Measurements from ENCODE around the gene AQP3.
"Not testable (repeated sequence)": the region's sequence is repeated elsewhere in the genome, so short reads cannot be mapped to it uniquely, and the experiment has no call there.

Gene AQP3

DNA sequence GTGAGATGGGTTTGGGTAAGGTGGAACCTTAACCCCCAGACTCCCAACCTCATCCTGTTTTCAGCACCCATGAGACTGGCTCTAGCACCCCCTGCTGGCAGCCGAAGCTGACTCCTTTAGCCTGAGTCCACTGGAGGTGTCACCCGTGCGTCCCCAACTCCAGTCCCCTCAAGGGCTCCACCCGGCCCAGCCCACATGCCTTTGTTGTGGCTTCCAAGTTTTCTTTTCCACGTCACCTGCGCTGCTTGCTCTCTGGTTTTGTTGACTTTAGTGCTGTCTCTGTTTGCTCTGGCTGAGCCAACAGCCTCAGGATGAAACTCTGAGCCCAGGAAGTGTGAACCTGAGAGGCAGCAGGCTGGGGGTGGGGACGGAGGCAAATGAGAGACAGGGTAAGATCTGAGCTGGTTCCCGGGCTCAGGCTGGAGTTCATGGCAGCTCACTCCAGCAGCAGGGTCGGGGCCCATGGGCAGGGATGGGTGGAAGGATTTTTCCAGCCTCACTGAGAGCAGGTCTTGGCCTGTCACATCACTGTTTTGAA lies 31.8 kb downstream of the AQP3 start:
- no peaks in the 10 kb centered on the region for H3K9me3 Mint-ChIP-seq
- H3K27ac Mint-ChIP-seq = peak overlapping the region; percentile 86
- peak overlapping the region; percentile 57 for H3K4me3 Mint-ChIP-seq
- H3K4me1 Mint-ChIP-seq = peaks cover 57% of the 10 kb centered on the region
- no peaks in the 10 kb centered on the region for H3K27me3 Mint-ChIP-seq
- no peaks in the 10 kb centered on the region for H3K36me3 Mint-ChIP-seq

DNA sequence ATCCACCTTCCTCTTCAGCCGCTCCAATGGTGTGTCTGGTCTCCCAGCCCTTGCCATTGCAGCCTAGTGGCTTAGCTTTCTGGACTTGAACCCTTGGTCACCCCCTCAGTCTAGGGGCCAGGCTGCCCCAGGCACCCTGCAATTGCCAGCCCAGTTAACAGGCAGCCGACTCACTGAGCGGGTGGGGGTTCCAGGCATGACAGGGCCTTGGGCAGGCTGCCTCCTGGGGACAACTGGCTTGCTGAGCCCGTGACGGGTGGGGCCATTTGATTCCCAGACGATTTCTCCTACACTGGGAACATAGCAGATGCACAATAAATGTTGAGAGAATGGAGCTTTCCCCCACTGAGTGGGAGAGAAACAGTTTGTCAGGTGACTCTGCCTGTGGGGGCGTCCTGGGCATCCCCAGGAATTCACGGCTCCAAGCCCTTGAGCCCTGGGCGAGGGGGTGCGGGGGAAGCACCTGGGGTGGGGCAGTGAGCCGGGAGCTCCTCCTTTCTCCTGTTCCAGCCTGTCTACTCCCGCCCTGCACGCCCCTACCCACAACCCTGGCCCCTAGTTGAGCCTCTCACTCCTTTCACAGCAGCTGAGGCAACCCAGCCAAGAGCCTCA lies 32.4 kb downstream of the AQP3 start:
- H3K9me3 Mint-ChIP-seq = no peaks in the 10 kb centered on the region
- H3K4me3 Mint-ChIP-seq = peak overlapping the region; percentile 57
- no peaks in the 10 kb centered on the region for H3K27me3 Mint-ChIP-seq
- no peaks in the 10 kb centered on the region for H3K36me3 Mint-ChIP-seq
- H3K4me1 Mint-ChIP-seq = peaks cover 51% of the 10 kb centered on the region
- peak overlapping the region; percentile 86 for H3K27ac Mint-ChIP-seq

DNA sequence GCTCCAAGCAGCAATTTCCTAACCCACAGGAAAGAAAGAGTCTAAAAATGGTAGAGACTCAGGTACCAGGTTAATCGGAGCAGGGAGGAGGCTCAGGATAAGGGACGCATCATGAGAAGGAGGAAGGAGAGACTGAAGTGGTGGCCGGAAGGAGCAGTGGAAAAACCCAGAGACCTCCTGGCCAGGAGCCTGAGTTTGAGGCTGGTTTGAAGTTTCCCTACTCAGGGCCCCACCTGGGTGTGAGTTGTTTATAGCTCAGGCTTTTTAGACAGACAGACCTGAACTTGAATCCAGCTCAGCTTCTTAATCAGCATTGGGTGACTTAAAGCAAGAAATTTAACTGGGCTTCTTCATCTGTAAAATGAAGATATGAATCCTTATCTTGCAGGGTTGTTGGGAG lies 33.1 kb downstream of the AQP3 start:
- peak overlapping the region; percentile 4 for H3K4me3 Mint-ChIP-seq
- peaks cover 48% of the 10 kb centered on the region for H3K4me1 Mint-ChIP-seq
- H3K27ac Mint-ChIP-seq = peak overlapping the region; percentile 62

DNA sequence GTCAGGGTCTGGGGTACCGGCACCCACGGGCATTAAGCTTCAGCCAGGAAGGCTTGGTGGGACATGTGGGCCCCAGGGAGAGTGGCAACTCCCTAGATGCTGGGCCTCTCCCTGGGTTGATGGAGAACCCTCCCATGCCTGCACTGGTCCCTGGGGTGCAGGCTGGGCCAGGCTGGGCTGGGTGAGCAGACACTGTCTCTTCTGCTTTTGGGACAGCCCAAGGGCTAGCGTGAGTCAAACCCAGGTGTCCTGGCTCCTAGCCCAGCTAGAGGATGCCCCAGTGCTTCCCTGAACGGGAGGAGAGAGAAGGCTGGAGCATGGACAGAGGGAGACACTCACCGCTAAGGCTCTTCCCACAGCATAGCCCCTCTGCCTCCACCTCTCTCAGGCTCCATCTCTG lies 39.3 kb downstream of the AQP3 start:
- H3K27ac Mint-ChIP-seq = no peak overlapping the region
- H3K9me3 Mint-ChIP-seq = no peaks in the 10 kb centered on the region
- H3K27me3 Mint-ChIP-seq = no peaks in the 10 kb centered on the region
- peaks cover 9% of the 10 kb centered on the region for H3K4me1 Mint-ChIP-seq
- H3K4me3 Mint-ChIP-seq = no peak overlapping the region
- H3K36me3 Mint-ChIP-seq = no peaks in the 10 kb centered on the region

More for the DNA sequence above, 33.1 kb downstream of the AQP3 start:
- Mint-ChIP-seq H3K27me3 (no peaks in the 10 kb centered on the region), H3K9me3 (no peaks in the 10 kb centered on the region), H3K36me3 (no peaks in the 10 kb centered on the region)

DNA sequence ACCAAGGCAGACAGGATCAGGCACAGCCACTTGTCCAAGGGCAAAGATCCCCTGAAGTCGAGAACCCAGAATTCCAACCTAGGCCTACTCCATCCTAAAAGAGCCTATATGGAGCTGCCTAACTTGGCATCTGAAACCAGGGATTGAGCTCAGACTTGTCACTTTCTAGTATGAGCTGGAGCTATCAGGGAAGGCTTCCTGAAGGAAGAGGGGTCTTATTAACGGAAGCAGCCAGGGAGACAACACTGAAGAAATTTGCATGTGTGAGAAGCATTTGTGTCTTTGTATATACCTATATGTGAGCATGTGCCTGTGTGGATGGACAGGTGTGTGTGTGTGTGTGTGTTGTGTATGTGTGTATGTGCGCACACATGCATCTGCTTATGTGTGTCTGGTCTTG lies 40.3 kb downstream of the AQP3 start:
- H3K27me3 Mint-ChIP-seq = no peaks in the 10 kb centered on the region
- H3K36me3 Mint-ChIP-seq = no peaks in the 10 kb centered on the region
- no peak overlapping the region for H3K4me3 Mint-ChIP-seq
- peaks cover 9% of the 10 kb centered on the region for H3K4me1 Mint-ChIP-seq
- H3K9me3 Mint-ChIP-seq = no peaks in the 10 kb centered on the region
- no peak overlapping the region for H3K27ac Mint-ChIP-seq

DNA sequence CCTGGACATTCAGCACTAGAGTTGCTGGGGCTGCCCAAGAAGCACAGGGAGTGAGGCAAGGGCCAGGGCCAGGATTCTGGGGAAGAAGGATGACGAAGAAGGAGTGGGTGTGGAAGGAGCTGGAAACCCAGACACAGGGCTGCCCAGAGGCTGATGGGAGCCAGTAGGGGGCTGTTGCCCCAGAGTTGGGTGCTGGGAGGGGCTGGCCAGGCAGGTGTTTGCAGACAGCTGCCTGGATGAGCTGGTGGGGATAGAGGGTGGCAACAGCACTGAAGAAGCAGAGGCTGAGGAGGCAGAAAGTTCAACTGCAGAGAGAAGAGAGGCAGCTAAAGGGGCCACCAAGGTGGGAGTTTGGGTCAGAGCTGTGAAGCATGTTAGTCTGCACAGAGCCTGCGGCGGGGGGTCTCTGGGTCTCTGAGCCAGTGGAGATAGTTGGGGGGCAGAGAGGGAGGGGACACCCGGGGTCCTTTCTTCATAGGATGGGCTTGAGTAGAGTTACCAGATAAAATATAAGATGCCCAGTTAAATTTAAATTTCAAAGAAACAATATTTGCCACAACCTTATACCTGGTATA lies 42.5 kb downstream of the AQP3 start:
- Mint-ChIP-seq H3K36me3 (no peaks in the 10 kb centered on the region), H3K27ac (no peak overlapping the region), H3K9me3 (no peaks in the 10 kb centered on the region), H3K4me3 (no peak overlapping the region), H3K27me3 (no peaks in the 10 kb centered on the region), H3K4me1 (peaks cover 9% of the 10 kb centered on the region)

DNA sequence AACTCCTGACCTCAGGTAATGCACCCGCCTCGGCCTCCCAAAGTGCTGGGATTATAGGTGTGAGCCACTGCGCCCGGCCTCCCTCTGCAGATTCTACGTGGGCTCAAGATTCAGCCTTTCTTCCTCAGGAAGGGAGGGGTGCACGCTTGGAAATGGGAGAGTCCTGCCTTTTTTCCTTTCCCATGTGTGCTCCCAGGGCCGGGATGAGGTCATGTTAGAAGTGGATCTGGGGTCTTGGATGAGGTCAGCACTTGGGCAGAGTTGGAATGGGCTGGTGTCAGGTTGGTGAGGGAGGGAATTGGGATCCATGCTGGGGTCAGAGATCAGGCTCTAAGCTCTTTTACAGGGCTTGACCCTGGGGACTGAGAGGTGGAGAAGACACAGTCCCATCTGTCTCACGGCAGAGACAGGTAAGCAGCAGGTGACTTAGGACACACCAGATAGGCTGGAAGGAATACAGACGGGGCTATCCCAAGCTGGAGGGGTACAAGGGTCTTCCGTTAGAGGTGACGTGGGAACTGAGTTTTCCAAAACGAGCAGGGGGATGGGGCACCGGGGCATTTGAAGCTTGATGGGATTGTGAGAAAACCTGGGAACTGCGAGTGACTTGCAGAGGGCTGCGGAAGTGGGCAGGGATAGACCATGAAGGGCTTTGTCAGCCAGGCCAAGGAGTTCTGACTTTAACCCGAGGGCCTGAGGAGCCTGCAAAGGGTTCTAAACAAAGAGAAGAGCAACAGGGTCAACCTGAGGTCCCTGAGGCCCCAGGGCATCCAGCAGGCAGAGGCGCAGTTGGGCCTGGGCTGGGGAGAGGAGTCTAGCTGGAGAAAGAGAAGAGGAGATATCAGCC lies 43.2 kb downstream of the AQP3 start:
- Mint-ChIP-seq H3K27me3 (no peaks in the 10 kb centered on the region), H3K27ac (peak overlapping the region; percentile 65), H3K4me1 (peaks cover 9% of the 10 kb centered on the region), H3K36me3 (no peaks in the 10 kb centered on the region), H3K4me3 (no peak overlapping the region), H3K9me3 (no peaks in the 10 kb centered on the region)

DNA sequence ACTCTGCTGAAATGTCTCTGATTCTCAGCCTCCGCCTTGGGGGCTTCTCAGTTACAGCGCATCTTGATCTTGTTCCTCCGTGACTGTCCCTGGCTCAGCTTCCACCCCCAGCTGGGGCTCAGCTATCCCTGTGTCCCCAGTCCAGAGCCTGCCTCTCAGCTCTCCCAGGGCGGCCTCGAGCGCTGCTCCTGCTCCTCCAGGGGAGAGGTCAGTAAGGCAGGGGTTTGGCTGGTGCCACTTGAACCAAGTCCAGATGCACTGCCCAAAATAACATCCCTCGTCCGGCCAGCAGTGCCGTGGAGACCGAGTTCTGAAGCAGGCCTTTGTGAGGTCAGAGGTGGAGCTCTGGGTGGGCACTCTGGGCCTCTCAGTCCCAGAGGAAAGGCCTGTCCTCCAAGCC lies 45.0 kb downstream of the AQP3 start, which contains the start of gene AQP7:
Gene AQP7 (minus strand): TSS at position 198 of the 400 bp plus-strand sequence. CDS start 1,306 bp downstream, outside the sequence.
- not testable (repeated sequence) for H3K27me3 Mint-ChIP-seq, H3K27ac Mint-ChIP-seq, H3K4me1 Mint-ChIP-seq, H3K9me3 Mint-ChIP-seq, H3K36me3 Mint-ChIP-seq, H3K4me3 Mint-ChIP-seq

DNA sequence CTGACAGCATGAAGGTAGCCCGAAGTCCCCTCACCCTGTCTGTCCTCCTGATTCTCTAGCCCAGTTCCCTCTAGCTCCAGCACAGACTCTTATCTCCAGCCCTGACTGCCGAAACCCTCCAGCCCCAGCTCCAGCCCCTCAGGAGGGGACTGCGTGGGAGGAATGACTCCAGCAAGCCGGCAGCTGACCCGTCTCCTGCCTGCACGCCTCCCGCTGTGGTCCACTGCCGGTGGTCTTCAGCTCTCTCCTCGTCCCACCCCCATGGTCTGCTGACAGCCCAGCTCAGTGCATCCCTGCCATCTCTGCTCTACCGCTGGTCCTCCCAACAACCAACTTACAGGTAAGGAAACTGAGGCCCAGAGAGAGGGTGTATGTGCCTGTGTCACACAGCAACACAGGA lies 45.6 kb downstream of the AQP3 start:
- H3K27ac Mint-ChIP-seq, H3K4me3 Mint-ChIP-seq, H3K27me3 Mint-ChIP-seq, H3K9me3 Mint-ChIP-seq, H3K36me3 Mint-ChIP-seq, H3K4me1 Mint-ChIP-seq: not testable (repeated sequence)

DNA sequence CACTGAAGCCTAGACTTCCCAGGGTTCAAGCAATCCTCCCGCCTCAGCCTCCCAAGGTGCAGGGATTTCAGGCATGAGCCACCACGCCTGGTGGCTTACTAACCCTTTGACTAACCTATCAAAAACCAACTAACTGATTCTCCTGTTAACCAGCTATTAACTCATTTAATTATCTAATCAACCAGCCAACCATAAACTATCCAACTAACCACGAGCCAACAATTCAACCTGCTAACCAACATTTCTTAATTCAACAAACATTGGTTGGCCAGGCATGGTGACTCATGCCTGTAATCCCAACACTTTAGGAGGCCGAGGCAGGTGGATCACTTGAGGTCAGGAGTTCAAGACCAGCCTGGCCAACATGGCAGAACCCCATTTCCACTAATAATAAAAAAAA lies 48.3 kb downstream of the AQP3 start:
- not testable (repeated sequence) for H3K36me3 Mint-ChIP-seq, H3K27ac Mint-ChIP-seq, H3K27me3 Mint-ChIP-seq, H3K4me1 Mint-ChIP-seq, H3K9me3 Mint-ChIP-seq, H3K4me3 Mint-ChIP-seq

DNA sequence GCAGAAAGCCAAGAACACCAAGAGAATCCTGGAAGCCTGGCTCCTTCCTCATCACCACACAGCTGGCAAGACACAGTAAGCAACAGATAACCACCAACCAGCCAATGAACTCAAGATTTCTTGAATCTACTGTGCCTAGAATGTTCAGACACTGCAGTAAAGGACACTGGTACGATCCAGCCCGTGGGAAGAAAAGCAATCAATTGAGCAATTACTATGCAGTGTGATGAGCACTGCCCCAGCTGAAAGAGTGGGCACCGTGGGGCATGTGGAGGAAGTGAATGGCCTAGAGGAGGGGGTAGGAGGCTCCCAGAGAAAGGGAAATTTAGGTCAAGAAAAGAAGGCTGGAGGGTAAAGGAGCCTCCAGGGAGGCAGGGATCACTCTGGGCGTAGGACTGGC lies 49.6 kb downstream of the AQP3 start:
- H3K27ac Mint-ChIP-seq, H3K36me3 Mint-ChIP-seq, H3K9me3 Mint-ChIP-seq, H3K27me3 Mint-ChIP-seq, H3K4me1 Mint-ChIP-seq, H3K4me3 Mint-ChIP-seq: not testable (repeated sequence)

DNA sequence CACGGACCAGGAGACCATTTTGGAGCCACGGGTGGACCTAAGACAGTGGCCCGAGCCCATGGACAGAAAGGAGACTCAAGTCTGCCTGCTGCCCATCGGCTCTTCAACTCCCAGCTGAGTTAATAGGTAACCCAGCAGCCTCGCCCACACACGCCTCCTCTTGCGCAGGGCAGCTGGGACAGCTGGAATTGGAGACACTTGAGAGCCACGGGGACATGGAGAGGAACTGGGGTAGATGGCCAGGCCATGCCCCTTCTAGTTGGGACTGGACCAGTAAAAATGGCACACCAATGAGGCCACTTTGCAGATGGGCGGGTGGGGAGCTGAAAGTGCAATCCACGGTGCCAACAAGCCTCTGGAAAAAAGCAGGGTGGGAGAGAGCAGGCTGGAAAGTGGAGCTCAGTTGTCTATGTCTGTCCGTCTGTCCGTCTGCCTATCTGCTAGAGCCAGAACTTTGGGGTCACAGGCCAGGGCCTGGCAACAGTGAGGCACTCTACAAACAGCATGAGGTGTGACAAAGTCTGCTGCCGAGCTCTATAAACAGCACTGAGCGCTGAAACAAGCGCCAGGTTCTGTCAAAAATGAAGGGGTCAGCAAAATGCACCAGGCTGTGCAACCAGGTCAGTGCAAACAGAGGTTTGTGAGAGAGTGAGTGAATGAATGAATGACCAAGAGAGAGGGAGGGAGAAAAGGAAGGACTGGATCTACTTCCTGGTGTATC lies 52.1 kb downstream of the AQP3 start:
- H3K4me1 Mint-ChIP-seq, H3K9me3 Mint-ChIP-seq, H3K36me3 Mint-ChIP-seq, H3K27me3 Mint-ChIP-seq, H3K27ac Mint-ChIP-seq, H3K4me3 Mint-ChIP-seq: not testable (repeated sequence)

DNA sequence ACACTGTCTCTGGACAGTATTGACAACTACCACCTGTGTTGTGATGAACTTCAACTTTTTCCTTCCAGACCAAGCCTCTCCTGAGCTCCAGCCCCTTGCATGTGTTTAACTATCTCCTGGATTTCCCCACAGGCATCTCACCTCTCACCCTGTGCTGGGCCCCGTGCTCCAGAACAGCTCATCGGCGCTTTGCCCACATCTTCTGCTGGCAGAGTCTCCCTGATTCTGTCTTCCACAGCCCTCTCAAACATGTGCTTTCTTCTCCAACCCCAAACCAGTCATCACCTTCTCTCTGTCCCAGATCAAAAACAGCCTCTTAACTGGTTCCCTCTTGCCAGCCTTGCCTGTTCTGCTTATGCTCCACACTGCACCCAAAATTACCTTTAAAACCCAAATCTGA lies 53.4 kb downstream of the AQP3 start:
- H3K4me1 Mint-ChIP-seq, H3K9me3 Mint-ChIP-seq, H3K27me3 Mint-ChIP-seq, H3K4me3 Mint-ChIP-seq, H3K27ac Mint-ChIP-seq, H3K36me3 Mint-ChIP-seq: not testable (repeated sequence)

DNA sequence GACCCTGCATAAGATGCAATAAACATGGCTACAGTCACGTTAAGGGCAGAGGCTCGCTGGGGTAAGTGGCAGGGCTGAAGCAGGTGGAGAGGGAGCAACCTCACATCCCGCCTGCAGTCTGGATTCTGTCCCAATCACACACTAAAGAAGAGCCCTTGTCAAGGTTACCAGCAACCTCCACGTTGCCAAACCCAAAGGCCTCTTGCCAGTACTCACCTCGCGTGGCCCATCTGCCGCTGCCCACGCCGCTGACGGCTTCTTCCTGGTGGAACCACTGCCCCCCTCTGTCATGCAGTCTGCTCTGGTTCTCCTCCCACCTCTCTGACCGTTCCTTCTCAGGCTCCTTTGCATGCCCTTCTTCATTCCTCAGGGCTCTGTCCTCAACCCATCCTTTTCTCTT lies 53.8 kb downstream of the AQP3 start:
- Mint-ChIP-seq H3K4me1 (no peaks in the 10 kb centered on the region), H3K4me3 (no peak overlapping the region), H3K27ac (no peak overlapping the region), H3K9me3 (no peaks in the 10 kb centered on the region), H3K36me3 (no peaks in the 10 kb centered on the region), H3K27me3 (no peaks in the 10 kb centered on the region)

DNA sequence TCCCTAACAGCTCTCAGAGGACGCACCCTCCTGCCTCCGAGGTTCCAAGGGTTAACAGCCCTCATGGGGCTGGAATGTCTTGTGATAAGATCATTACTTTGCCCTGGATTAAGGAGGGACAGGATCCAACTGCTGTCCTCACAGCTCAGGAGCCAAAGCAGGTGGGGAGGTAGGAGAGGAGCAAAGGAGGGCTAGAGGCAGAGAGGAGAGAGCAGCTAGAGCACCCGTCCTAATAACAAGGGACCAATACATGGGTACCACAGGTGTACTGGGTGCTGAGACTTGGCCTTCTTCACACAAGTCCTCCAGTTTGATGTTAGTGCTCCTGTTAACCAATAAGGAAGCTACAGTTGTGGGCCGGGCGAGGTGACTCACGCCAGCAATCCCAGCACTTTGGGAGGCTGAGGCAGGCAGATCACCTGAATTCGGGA lies 54.8 kb downstream of the AQP3 start:
- not testable (repeated sequence) for H3K27me3 Mint-ChIP-seq, H3K9me3 Mint-ChIP-seq, H3K36me3 Mint-ChIP-seq, H3K27ac Mint-ChIP-seq, H3K4me3 Mint-ChIP-seq, H3K4me1 Mint-ChIP-seq

Data from activated naive CD4-positive, alpha-beta T cell treated with anti-CD3 and anti-CD28 coated beads, Interleukin-2, amount 50 U/mL, for 24 hours (primary cell).